ENCODE data around the gene LRMDA. TPM values are rescaled to one million over a fixed set of nuclear protein-coding genes. Genes with fewer than 3 reads are reported as not detected.

Gene LRMDA
- total RNA-seq, 1 experiment from 2014 or later = 4.8 TPM

DNA sequence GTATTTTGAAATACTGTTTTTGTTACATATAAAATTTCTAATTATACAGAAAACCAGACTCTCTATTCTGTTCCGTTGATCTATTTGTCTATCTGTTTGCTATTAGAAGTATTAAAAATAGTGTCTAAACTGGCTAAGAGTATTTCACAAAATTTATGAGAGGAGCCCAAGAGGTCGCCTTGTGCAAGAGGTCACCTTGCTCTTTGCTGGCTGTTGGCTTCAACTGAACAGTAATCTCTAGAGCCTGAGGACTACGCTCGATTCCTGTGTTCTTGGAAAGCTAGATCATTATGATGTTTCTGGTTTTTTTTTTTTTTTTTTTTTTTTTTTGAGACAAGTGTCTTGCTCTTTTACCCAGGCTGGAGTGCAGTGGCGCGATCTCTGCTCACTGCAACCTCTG is 428.6 kb downstream of the LRMDA start:
- Histone ChIP-seq H3K79me2 (ENCODE audit: insufficient read depth, low read length) (no peaks in the 10 kb centered on the region), H3K4me1 (ENCODE audit: control insufficient read depth in 1 of 2, insufficient read depth in 2 of 2, low read length in 2 of 2) (no peaks in the 10 kb centered on the region), H3K4me2 (ENCODE audit: low read length) (no peak overlapping the region), H3K9me3 (ENCODE audit: control insufficient read depth in 1 of 2, insufficient read depth in 1 of 2, low read depth in 1 of 2, low read length in 2 of 2) (no peaks in the 10 kb centered on the region), H3K9ac (ENCODE audit: low read length) (no peak overlapping the region), H3K9me2 (ENCODE audit: insufficient read depth) (no peaks in the 10 kb centered on the region), H3K27me3 (ENCODE audit: insufficient read depth, low read length) (no peaks in the 10 kb centered on the region), H4K20me1 (ENCODE audit: insufficient read depth) (no peaks in the 10 kb centered on the region), H3K36me3 (ENCODE audit: control insufficient read depth in 1 of 2, insufficient read depth in 2 of 2, low read length in 2 of 2) (no peaks in the 10 kb centered on the region), H3K4me3 (replicated peaks in 1 of 2; ENCODE audit: low read depth in 1 of 2, low read length in 2 of 2) (no peak overlapping the region), H2AFZ (ENCODE audit: low read depth, low read length, poor library complexity, severe bottlenecking) (no peak overlapping the region), H3K27ac (ENCODE audit: low read depth, low read length) (no peak overlapping the region)
- BruUV-seq (replicated peaks) = no TSS peak
- ChIA-PET POLR2A (no interaction called here), CTCF (no interaction called here), RAD21 (ENCODE audit: low non-redundant PET in 1 of 2, low total read pairs in 2 of 2, uncharacterized antibody in 2 of 2, unreplicated experiment in 2 of 2) (no interaction called here)
- intact Hi-C loops (cut with micrococcal nuclease) = no loop called here
- no peak for ATAC-seq
- no peak for DNase-seq (ENCODE audit: low read depth, low spot score)
- TF ChIP-seq EZH2 (IDR thresholded peaks at IDR 0.05) (no peak), ZFX (IDR thresholded peaks at IDR 0.05) (no peak), JUND (IDR thresholded peaks at IDR 0.05) (no peak), SP1 (IDR thresholded peaks at IDR 0.05; ENCODE audit: low read depth) (no peak), MAX (IDR thresholded peaks at IDR 0.05) (no peak), ATF3 (IDR thresholded peaks at IDR 0.05) (no peak), ZNF274 (IDR thresholded peaks at IDR 0.05; ENCODE audit: low read depth, low read length) (no peak), TCF7L2 (IDR thresholded peaks at IDR 0.05; ENCODE audit: borderline replicate concordance, extremely low read depth, insufficient read depth, insufficient read length) (no peak), POLR2AphosphoS5 (IDR thresholded peaks at IDR 0.05; ENCODE audit: low read depth, low read length) (no peak), EZH2phosphoT487 (IDR thresholded peaks at IDR 0.05; ENCODE audit: borderline replicate concordance) (no peak), FOSL1 (IDR thresholded peaks at IDR 0.05; ENCODE audit: low read depth) (no peak), CTCF (IDR thresholded peaks at IDR 0.05 in 2 of 3, conservative IDR thresholded peaks at IDR 0.05 in 1 of 3; ENCODE audit: borderline replicate concordance in 1 of 3, insufficient read depth in 1 of 3, low read depth in 2 of 3, low read length in 2 of 3) (no peak), POLR2A (IDR thresholded peaks at IDR 0.05; ENCODE audit: borderline replicate concordance, extremely low read depth, insufficient read depth, insufficient read length) (no peak), REST (IDR thresholded peaks at IDR 0.05; ENCODE audit: low read depth) (no peak), CEBPB (IDR thresholded peaks at IDR 0.05; ENCODE audit: low read depth) (no peak), YY1 (IDR thresholded peaks at IDR 0.05; ENCODE audit: extremely low read depth, insufficient replicate concordance, low read depth, low read length) (no peak)

All from HCT116 (cell line).